GM18868 (cell line): ENCODE results near the gene FMN1.
"Not testable (repeated sequence)": the region's sequence is repeated elsewhere in the genome, so short reads cannot be mapped to it uniquely, and the experiment has no call there.

Source experiments
- ATAC-seq: cut with Tn5 transposase; IDR thresholded peaks from one replicate; pipeline ENCODE4 v1.9.1; 2021; ENCODE audit warnings: mild to moderate bottlenecking, moderate library complexity; ENCODE audit not compliant: unreplicated experiment

The FMN1 gene

GRCh38 chr15:32991619-32992111, 202.8 kb downstream of the FMN1 start:
- no peak for ATAC-seq

DNA sequence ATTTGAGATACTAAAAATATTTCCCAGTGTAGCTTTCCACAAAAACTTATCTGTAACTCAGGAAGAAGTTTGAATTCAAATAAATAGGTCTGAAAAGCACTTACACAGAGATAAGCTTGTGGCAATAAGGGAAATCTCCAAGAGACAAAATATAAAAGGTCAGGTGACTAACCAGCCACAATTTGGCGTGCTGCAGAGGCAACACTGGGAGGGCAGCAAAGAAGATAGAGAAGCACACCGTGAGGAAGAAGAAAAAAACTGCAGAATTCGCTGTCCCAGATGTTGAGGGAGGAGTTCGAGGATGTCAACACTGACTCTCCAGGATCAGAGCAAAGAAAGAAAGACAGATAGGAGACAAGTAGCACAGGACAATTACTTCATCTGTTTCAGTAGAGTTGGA, 204.4 kb downstream of the FMN1 start:
- ATAC-seq, result no peak

DNA sequence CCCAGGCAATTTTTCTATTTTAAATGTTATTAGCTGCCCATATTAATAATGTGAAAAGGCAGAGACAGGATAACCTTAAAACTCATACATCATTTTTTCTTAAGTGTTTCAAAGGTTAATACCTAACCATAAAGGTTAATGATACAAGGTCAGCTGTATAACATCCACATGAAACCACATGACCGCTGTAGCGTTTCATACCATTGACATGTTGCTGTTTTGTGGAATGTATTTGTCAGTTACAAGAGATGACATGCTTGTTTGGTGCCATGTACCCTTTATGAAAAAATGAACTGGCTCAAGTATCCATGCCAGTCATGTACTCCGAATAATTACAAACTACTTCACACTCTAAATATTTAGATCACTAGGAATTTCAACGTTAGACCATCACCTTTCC, 207.4 kb downstream of the FMN1 start:
- no peak for ATAC-seq

DNA sequence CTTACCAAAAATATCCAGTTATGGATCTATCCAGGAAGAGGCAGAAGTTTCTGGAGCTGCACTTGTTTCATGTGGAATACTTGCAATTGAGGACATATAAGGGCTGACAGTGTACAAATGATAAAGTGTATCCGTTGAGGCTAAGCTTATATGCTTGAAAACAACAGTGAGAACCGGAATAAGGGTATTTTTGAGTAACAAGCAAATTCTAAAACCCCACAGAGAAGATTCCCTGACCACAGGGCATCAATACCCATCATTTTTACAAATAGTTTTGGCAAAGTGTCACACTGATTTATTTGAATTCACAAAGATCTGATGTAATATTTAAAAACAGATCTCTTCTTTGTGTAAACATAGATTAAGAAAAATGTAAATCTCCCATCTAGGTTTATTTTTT, 208.4 kb downstream of the FMN1 start:
- ATAC-seq, result no peak

GRCh38 chr15:32983679-32984078, 210.8 kb downstream of the FMN1 start:
- ATAC-seq, result no peak

GRCh38 chr15:32982001-32982400, 212.5 kb downstream of the FMN1 start:
- ATAC-seq, result no peak

GRCh38 chr15:32981536-32981935, 213.0 kb downstream of the FMN1 start:
- ATAC-seq, result no peak

GRCh38 chr15:32979710-32980109, 214.8 kb downstream of the FMN1 start:
- no peak for ATAC-seq

DNA sequence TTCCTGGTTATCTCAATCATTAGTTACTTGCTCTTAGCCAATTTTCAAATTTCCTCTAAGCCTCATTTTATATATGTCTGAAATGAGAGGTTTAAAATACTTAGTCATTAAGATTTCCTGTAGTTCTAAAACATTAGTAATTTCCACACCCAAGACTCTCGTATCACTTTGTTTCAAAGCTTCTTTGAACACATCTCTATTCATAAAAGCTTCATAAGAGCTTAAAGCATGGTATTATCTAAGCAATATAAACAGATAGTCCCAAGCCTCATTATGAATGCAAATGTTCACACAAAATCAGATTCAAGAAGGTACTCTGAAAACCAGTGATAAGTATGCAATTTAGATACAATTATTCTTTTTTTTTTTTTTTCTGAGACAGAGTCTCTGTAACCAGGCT, 217.0 kb downstream of the FMN1 start:
- no peak for ATAC-seq

GRCh38 chr15:32974691-32975090, 219.8 kb downstream of the FMN1 start:
- no peak for ATAC-seq

DNA sequence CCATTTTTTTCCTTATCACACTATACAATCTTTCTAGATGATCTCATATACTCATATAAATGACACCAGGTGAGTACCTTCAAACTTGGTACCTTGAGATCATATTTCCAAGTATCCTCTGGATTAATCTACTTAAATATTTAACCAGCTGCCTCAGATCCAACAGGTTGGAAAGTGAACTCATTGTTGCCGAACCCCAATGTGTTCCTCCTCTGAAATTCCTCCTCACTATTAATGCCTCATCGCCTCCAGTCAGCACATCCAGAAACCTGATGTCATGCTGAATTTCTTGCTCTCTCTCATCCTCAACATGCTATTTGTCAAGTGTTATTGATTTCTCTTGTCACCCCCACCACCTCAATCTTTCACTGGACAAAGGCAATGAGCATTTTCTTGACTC, 221.8 kb downstream of the FMN1 start:
- ATAC-seq, result no peak

DNA sequence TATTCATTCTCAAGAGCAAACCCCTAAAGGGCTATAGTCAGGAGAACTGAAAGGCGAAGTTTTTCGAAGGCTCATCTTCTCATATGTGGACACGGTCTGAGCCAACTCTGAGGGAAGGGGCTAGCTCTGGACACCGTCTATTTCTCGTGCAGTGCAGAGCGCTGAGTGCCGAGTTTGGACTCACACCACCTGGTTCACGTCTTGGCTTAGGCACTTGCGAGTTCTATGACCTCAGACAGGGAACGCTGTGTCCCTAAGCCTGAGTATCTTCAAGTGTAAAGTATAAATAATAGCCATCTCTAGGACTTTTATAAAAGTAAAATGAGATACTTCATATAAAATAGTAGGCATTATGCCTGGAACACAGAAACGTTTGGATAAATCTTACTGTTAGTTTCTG, 223.7 kb downstream of the FMN1 start:
- no peak for ATAC-seq

DNA sequence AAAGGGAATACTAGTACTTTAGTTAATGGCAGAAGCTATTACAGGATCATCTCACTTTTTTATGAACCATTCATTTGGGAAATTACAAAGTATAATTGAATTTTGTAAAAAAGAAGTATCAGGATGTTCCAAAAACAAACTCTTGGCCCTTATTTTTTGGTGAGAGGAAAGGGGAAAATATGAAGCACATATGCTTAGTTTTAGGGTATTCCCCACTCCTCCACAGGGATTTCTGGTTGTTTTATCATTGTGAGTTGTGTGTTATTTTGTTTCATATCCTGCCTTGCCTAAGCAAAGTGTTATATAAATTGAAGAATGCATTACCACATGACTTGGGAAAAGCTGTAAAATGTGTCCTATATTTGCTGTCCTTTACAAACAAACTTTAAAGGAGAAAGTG, 227.0 kb downstream of the FMN1 start:
- no peak for ATAC-seq

GRCh38 chr15:32966512-32966911, 228.0 kb downstream of the FMN1 start:
- no peak for ATAC-seq

DNA sequence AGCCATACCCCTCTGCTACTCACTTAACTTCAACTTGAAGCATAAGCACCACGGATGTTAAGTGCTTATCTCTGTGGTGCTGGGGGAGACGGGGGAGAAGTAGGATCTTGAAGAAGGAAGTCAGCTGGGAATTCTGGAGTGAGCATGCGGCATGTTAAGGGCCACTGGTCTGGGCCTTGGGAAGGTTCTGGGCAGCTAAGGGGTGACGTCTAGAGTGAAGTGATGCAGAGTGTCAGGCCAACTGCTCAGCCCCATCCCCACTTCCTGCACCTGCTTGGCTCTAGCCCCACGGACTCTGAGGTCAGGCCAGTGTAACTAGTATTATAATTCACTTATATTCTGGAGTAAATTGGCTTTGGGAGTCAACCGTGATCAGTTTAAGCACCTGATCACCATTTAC, 228.6 kb downstream of the FMN1 start:
- no peak for ATAC-seq

DNA sequence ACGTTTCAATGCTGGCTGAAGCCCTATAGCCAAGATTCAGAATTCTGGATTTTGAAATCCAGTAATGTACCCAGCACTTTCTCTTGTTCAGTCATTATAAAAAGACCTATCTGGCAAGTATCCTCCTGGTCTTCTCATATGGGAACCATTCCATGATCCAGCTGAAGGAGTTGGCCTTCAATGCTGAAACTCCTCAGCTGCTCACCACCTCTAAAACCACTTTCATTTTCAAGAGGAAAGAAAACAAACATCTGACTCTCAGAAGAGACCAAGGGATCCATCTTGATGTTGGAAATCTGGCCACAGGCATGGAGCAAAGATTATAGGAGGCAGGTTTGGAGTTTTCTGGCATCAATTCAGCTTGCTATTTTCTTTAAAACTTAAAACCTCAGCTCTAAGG, 235.4 kb downstream of the FMN1 start:
- no peak for ATAC-seq

DNA sequence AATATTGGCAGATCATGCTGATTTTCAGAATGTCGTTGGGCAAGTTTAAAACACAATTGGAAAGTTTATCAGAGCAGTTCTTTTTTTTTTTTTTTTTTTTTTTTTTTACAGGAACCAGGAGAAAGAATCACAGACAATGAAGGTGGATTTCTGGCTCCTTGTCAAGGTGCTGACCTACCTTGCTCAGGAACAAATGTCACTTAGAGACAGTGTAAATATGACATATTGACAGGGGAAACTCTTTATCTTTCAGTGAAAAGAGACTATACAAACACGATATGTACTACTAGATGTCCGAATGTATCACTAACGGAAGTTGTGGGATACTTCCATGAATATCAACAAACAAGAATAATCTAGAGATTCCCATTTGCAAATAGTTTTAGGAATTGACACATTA, 237.3 kb downstream of the FMN1 start:
- ATAC-seq, result no peak

DNA sequence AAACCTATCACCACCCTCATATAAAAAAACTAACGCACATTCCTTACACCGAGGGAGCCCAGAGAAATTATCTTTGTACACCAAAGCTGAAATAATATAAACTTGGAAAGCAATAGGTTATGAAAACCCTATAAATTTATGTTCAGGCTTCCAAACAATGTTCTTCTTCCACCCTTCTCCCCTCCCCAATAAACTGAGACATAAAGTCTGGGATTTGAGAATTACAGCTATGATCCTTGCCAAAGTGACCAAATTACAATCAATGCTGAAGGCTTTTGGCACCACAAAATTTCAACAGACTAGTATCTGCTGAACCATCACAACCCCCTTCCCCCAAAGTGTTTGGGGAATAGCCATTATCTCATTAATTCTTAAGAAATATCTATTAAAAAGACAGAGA, 237.8 kb downstream of the FMN1 start:
- ATAC-seq, result no peak

GRCh38 chr15:32956006-32956405, 238.5 kb downstream of the FMN1 start:
- no peak for ATAC-seq

- ATAC-seq, result no peak
Measured at GRCh38 chr15:32953533-32953910, 241.0 kb downstream of the FMN1 start.

DNA sequence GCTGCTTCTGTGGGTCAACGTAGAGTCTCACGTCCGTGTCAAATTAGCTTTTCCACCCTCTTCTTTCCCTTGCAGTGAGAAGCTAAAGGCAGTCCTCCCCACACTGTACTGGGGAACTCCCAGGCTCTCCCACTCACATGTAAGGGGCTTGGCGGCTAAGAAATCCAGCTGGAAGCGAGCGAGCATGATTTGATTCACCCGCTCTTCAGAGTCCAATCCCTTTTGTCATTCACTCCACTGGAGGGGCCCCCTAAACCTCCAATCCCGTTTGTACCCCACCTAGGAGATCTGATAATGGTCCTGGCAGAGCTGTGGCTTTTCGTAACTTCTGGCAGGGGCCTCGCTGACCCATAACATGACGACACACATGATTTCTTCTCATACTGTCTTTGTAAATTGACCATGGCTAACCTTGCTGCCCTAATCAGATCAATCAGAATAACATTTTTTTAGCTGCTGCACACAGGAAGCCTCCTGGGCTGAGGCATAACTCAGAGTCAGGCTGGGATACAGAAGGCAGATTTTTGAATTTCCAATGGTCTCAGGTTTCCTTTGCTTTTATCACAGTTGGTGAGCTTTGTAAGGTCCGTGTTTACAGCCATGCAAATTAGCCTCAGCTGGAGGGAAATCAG, 241.5 kb downstream of the FMN1 start:
- no peak for ATAC-seq

DNA sequence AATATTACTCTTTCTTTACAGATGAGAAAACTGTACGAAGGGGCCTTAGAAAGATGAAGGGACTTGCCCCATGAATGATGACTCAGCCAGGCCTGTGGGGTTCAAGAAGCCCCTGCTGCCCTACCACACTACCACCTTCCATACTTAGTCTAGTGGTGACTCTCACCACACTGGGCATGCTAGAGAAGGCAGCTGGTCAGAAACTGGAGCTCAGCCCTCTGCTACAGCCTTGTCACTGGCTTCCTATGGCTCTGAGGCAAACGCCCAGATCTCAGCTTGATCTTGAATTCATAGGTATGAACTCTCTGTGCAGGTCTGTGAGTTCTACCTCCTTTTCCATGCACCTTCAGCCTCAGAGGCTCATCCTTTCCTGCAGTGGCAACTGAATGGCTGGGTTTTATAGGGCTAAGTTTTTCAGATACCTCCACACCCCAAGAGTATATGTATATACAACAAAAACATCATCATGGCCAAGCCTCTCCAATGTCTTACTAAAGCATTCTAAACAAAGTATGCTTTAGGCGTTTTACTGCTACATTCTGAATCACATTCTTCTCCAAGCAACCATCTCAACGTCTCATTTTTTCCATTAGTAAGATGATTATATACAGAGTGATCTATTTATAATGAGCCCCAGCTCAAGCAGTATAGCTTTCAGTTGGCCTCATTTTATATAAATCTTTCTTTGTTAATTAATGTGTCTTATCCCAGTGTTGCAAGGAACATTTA, 242.6 kb downstream of the FMN1 start:
- ATAC-seq, result no peak

- not testable (repeated sequence) for ATAC-seq
Measured at GRCh38 chr15:32950051-32950450, 244.5 kb downstream of the FMN1 start.
